GM18526 (cell line): ENCODE data around the gene PCDHB5.

ENCODE experiments used
- POLR2A ChIP-seq: IDR thresholded peaks from 3 replicates; pipeline ENCODE4 v1.6.1; 2011; ENCODE audit not compliant: insufficient read length; ENCODE audit errors: extremely low read depth

PCDHB5 gene

GRCh38 chr5:141135030-141135717 lies at the start of gene PCDHB5:
Gene PCDHB5 (plus strand): TSS chr5:141135206. CDS start chr5:141135435, 229 bp downstream.
- TF ChIP-seq POLR2A: no peak

- no peak for TF ChIP-seq POLR2A
Observed at GRCh38 chr5:141094481-141095262, 40.3 kb upstream of the PCDHB5 start, which contains the start of gene PCDHB2. Gene PCDHB2 (plus strand): TSS chr5:141094615. CDS start chr5:141094791, 176 bp downstream.

- TF ChIP-seq POLR2A: no peak
Observed at GRCh38 chr5:141095263-141095641, 39.8 kb upstream of the PCDHB5 start.

- TF ChIP-seq POLR2A: no peak
Observed at GRCh38 chr5:141100243-141100805, 34.7 kb upstream of the PCDHB5 start, which contains the start of gene PCDHB3. Gene PCDHB3 (plus strand): TSS chr5:141100473. CDS start chr5:141100650, 177 bp downstream.

GRCh38 chr5:141101059-141101458 lies 33.9 kb upstream of the PCDHB5 start:
- TF ChIP-seq POLR2A: no peak

GRCh38 chr5:141105350-141105749 lies 29.7 kb upstream of the PCDHB5 start:
- no peak for TF ChIP-seq POLR2A

- no peak for TF ChIP-seq POLR2A
Observed at GRCh38 chr5:141119250-141119649, 15.8 kb upstream of the PCDHB5 start.

GRCh38 chr5:141121563-141121962 lies 13.4 kb upstream of the PCDHB5 start, which contains the start of gene PCDHB4:
Gene PCDHB4 (plus strand): TSS chr5:141121818. CDS start chr5:141121999, 181 bp downstream.
- TF ChIP-seq POLR2A: no peak

- no peak for TF ChIP-seq POLR2A
Observed at GRCh38 chr5:141121985-141122384, 13.0 kb upstream of the PCDHB5 start.

GRCh38 chr5:141127305-141127704 lies 7.7 kb upstream of the PCDHB5 start:
- TF ChIP-seq POLR2A: no peak

GRCh38 chr5:141135718-141136266 lies 786 bp downstream of the PCDHB5 start:
- no peak for TF ChIP-seq POLR2A

GRCh38 chr5:141149812-141150211 lies 14.8 kb downstream of the PCDHB5 start, which contains the start of gene PCDHB6:
Gene PCDHB6 (plus strand): TSS chr5:141150057. CDS start chr5:141150258, 201 bp downstream.
- TF ChIP-seq POLR2A: no peak

GRCh38 chr5:141150224-141150992 lies 15.4 kb downstream of the PCDHB5 start:
- TF ChIP-seq POLR2A: no peak

GRCh38 chr5:141150993-141151325 lies 16.0 kb downstream of the PCDHB5 start:
- no peak for TF ChIP-seq POLR2A
